ENCODE data around the gene UBR4.
"Not testable (repeated sequence)": the region's sequence is repeated elsewhere in the genome, so short reads cannot be mapped to it uniquely, and the experiment has no call there.

The UBR4 gene

GRCh38 chr1:19231736-19232523, 21.9 kb upstream of the UBR4 start:
- peak overlapping the region; percentile 53 for H3K27ac Mint-ChIP-seq
- DNase-seq; H3K4me1 Mint-ChIP-seq (ENCODE audit: low read depth); H3K27me3 Mint-ChIP-seq; H3K4me3 Mint-ChIP-seq; H3K9me3 Mint-ChIP-seq: not testable (repeated sequence)
- H3K36me3 Mint-ChIP-seq (ENCODE audit: low read depth): peaks cover 93% of the 10 kb centered on the region

GRCh38 chr1:19229828-19230325, 19.8 kb upstream of the UBR4 start:
- Mint-ChIP-seq H3K4me3 (no peak overlapping the region), H3K36me3 (ENCODE audit: low read depth) (peaks cover 95% of the 10 kb centered on the region), H3K27me3 (no peaks in the 10 kb centered on the region), H3K27ac (peak overlapping the region; percentile 8), H3K4me1 (ENCODE audit: low read depth) (peaks cover 2% of the 10 kb centered on the region), H3K9me3 (no peaks in the 10 kb centered on the region)
- no peak for DNase-seq

- Mint-ChIP-seq H3K4me1 (ENCODE audit: low read depth) (peaks cover 2% of the 10 kb centered on the region), H3K36me3 (ENCODE audit: low read depth) (peaks cover 95% of the 10 kb centered on the region), H3K4me3 (no peak overlapping the region), H3K9me3 (no peaks in the 10 kb centered on the region), H3K27me3 (no peaks in the 10 kb centered on the region), H3K27ac (peak overlapping the region; percentile 68)
- no peak for DNase-seq
These were observed 19.2 kb upstream of the UBR4 start for GRCh38 chr1:19229229-19229628.

GRCh38 chr1:19222979-19223824, 13.1 kb upstream of the UBR4 start:
- no peak for DNase-seq
- H3K27ac Mint-ChIP-seq: peak overlapping the region; percentile 66
- H3K4me3 Mint-ChIP-seq: no peak overlapping the region
- no peaks in the 10 kb centered on the region for H3K9me3 Mint-ChIP-seq
- no peaks in the 10 kb centered on the region for H3K27me3 Mint-ChIP-seq
- H3K36me3 Mint-ChIP-seq (ENCODE audit: low read depth): peaks cover 97% of the 10 kb centered on the region
- peaks cover 16% of the 10 kb centered on the region for H3K4me1 Mint-ChIP-seq (ENCODE audit: low read depth)

- Mint-ChIP-seq H3K36me3 (ENCODE audit: low read depth) (peaks cover 96% of the 10 kb centered on the region), H3K4me1 (ENCODE audit: low read depth) (peaks cover 18% of the 10 kb centered on the region), H3K27ac (peak overlapping the region; percentile 66), H3K4me3 (no peak overlapping the region), H3K9me3 (no peaks in the 10 kb centered on the region), H3K27me3 (no peaks in the 10 kb centered on the region)
- no peak for DNase-seq
These were observed 12.5 kb upstream of the UBR4 start for GRCh38 chr1:19222573-19222972.

- peaks cover 18% of the 10 kb centered on the region for H3K4me1 Mint-ChIP-seq (ENCODE audit: low read depth)
- no peaks in the 10 kb centered on the region for H3K27me3 Mint-ChIP-seq
- H3K4me3 Mint-ChIP-seq: no peak overlapping the region
- peaks cover 95% of the 10 kb centered on the region for H3K36me3 Mint-ChIP-seq (ENCODE audit: low read depth)
- DNase-seq: no peak
- peak overlapping the region; percentile 84 for H3K27ac Mint-ChIP-seq
- H3K9me3 Mint-ChIP-seq: no peaks in the 10 kb centered on the region
These were observed 10.9 kb upstream of the UBR4 start for GRCh38 chr1:19220991-19221390.

- Mint-ChIP-seq H3K4me3 (no peak overlapping the region), H3K9me3 (no peaks in the 10 kb centered on the region), H3K36me3 (ENCODE audit: low read depth) (peaks cover 92% of the 10 kb centered on the region), H3K27ac (peak overlapping the region; percentile 84), H3K27me3 (no peaks in the 10 kb centered on the region), H3K4me1 (ENCODE audit: low read depth) (peaks cover 19% of the 10 kb centered on the region)
- DNase-seq: no peak
These were observed 10.2 kb upstream of the UBR4 start for GRCh38 chr1:19220080-19220846.

- peaks cover 22% of the 10 kb centered on the region for H3K4me1 Mint-ChIP-seq (ENCODE audit: low read depth)
- H3K36me3 Mint-ChIP-seq (ENCODE audit: low read depth): peaks cover 90% of the 10 kb centered on the region
- no peak for DNase-seq
- H3K9me3 Mint-ChIP-seq: no peaks in the 10 kb centered on the region
- H3K27ac Mint-ChIP-seq: peak overlapping the region; percentile 84
- no peak overlapping the region for H3K4me3 Mint-ChIP-seq
- H3K27me3 Mint-ChIP-seq: no peaks in the 10 kb centered on the region
These were observed 9.4 kb upstream of the UBR4 start for GRCh38 chr1:19219451-19219850.

GRCh38 chr1:19216585-19216984, 6.5 kb upstream of the UBR4 start:
- Mint-ChIP-seq H3K36me3 (ENCODE audit: low read depth) (peaks cover 89% of the 10 kb centered on the region), H3K4me1 (ENCODE audit: low read depth) (peaks cover 48% of the 10 kb centered on the region), H3K27ac (peak overlapping the region; percentile 51)
- H3K27me3 Mint-ChIP-seq, H3K9me3 Mint-ChIP-seq, H3K4me3 Mint-ChIP-seq, DNase-seq: not testable (repeated sequence)

GRCh38 chr1:19213580-19213979, 3.5 kb upstream of the UBR4 start:
- DNase-seq: no peak
- Mint-ChIP-seq H3K27ac (peak overlapping the region; percentile 87), H3K27me3 (no peaks in the 10 kb centered on the region), H3K4me3 (peak overlapping the region; percentile 65), H3K4me1 (ENCODE audit: low read depth) (peaks cover 43% of the 10 kb centered on the region), H3K36me3 (ENCODE audit: low read depth) (peaks cover 85% of the 10 kb centered on the region), H3K9me3 (no peaks in the 10 kb centered on the region)

GRCh38 chr1:19212167-19212566, 2.1 kb upstream of the UBR4 start:
- Mint-ChIP-seq H3K27ac (peak overlapping the region; percentile 87), H3K4me1 (ENCODE audit: low read depth) (peaks cover 52% of the 10 kb centered on the region), H3K9me3 (no peaks in the 10 kb centered on the region), H3K4me3 (peak overlapping the region; percentile 65), H3K27me3 (no peaks in the 10 kb centered on the region), H3K36me3 (ENCODE audit: low read depth) (peaks cover 83% of the 10 kb centered on the region)
- no peak for DNase-seq

- peaks cover 81% of the 10 kb centered on the region for H3K36me3 Mint-ChIP-seq (ENCODE audit: low read depth)
- H3K4me3 Mint-ChIP-seq: peak overlapping the region; percentile 93
- no peak for DNase-seq
- peak overlapping the region; percentile 98 for H3K27ac Mint-ChIP-seq
- no peaks in the 10 kb centered on the region for H3K27me3 Mint-ChIP-seq
- H3K9me3 Mint-ChIP-seq: no peaks in the 10 kb centered on the region
- H3K4me1 Mint-ChIP-seq (ENCODE audit: low read depth): peaks cover 62% of the 10 kb centered on the region
These were observed 895 bp upstream of the UBR4 start for GRCh38 chr1:19210772-19211549.

- peak overlapping the region; percentile 93 for H3K4me3 Mint-ChIP-seq
- H3K27me3 Mint-ChIP-seq: no peaks in the 10 kb centered on the region
- H3K27ac Mint-ChIP-seq: peak overlapping the region; percentile 98
- H3K9me3 Mint-ChIP-seq: no peaks in the 10 kb centered on the region
- peaks cover 80% of the 10 kb centered on the region for H3K36me3 Mint-ChIP-seq (ENCODE audit: low read depth)
- H3K4me1 Mint-ChIP-seq (ENCODE audit: low read depth): peaks cover 73% of the 10 kb centered on the region
- DNase-seq: no peak
These were observed 552 bp downstream of the UBR4 start for GRCh38 chr1:19209439-19209989.
